Measurements from ENCODE around the gene RFX1. TPM values are rescaled to one million over a fixed set of nuclear protein-coding genes. Genes with fewer than 3 reads are reported as not detected.

The RFX1 gene
- total RNA-seq, 1 donor from 2014 or later, result 7.0 TPM

DNA sequence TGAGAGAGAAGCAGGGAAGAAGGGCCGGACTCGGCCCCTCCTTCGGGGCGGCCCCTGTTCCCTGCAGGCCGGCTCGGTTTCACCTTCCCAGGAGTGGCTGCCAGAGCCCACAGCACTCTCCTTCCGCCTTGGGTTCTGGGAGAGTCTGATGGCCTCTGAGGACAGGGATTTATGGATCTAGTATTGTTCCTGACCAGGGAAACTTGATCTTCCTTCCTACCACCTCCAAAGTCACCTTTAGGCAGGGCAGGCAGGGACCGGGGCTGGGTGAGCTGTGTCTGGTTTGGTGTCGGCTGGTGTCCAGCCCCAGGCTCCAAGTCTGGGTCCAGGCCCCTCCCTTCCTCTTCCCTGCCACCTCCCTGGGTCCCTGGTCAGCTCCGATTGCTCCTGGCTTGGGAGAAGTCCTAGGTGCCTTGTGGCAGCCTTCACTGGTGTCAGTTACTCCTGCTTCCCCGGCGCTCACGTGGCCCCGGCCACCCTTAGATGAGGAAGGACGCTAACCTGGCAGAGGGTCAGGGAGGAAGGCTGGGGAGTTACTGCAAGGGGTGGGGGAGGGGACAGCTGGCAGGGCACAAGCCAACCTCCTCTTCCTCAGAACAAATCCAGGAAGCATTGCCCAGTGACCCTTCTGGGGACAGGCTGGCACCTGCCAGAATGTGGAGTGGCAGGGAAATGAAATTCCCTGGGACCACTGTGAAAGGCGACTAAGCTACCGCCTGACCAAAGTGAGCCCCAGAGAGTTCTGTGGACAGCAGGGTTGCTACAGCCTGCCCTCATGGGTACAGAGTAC, 18.8 kb downstream of the RFX1 start:
- no peak for DNase-seq (ENCODE audit: low read depth)
- no peak overlapping the region for H3K4me3 ChIP-seq (ENCODE audit: low read depth, low read length)
- TF ChIP-seq, protein P1, sequence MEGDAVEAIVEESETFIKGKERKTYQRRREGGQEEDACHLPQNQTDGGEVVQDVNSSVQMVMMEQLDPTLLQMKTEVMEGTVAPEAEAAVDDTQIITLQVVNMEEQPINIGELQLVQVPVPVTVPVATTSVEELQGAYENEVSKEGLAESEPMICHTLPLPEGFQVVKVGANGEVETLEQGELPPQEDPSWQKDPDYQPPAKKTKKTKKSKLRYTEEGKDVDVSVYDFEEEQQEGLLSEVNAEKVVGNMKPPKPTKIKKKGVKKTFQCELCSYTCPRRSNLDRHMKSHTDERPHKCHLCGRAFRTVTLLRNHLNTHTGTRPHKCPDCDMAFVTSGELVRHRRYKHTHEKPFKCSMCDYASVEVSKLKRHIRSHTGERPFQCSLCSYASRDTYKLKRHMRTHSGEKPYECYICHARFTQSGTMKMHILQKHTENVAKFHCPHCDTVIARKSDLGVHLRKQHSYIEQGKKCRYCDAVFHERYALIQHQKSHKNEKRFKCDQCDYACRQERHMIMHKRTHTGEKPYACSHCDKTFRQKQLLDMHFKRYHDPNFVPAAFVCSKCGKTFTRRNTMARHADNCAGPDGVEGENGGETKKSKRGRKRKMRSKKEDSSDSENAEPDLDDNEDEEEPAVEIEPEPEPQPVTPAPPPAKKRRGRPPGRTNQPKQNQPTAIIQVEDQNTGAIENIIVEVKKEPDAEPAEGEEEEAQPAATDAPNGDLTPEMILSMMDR (IDR thresholded peaks at IDR 0.05; ENCODE audit: insufficient read depth, low read length, poor library complexity, severe bottlenecking), result no peak
- H3K36me3 ChIP-seq (ENCODE audit: control insufficient read depth, insufficient read depth, low read length), result peaks cover 1% of the 10 kb centered on the region
- no peaks in the 10 kb centered on the region for H3K27me3 ChIP-seq (ENCODE audit: control insufficient read depth, insufficient read depth, low read length)

DNA sequence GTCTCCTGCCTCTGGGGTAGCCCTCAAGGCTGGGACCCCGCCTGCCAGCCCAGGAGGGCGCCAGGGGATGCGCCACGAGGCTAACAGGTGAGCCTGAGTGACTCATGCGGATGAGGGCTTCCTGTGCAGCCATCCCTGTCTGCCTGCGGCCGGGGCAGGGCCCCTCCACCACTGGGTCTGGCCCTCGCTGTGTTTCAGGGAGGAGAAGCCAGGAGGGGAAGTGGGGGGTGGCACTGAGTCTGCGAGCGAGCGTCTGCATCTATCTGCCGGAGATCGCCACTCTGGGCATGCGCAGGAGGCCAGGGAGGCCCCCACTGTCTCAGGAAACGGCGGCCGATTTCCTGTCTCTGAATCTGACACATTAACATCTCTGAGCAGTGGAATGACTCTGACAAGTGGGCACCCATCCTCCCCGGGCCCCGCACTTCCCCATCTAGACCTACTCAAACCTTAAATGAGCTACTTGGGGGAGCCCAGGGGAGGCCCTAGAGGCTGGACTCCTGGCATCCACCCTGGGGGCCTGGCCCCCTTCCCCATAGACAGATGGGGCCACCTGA, 19.7 kb downstream of the RFX1 start:
- H3K4me3 ChIP-seq (ENCODE audit: low read depth, low read length), result no peak overlapping the region
- no peaks in the 10 kb centered on the region for H3K27me3 ChIP-seq (ENCODE audit: control insufficient read depth, insufficient read depth, low read length)
- peak; percentile 77 for DNase-seq (ENCODE audit: low read depth)
- H3K36me3 ChIP-seq (ENCODE audit: control insufficient read depth, insufficient read depth, low read length), result peaks cover 1% of the 10 kb centered on the region
- TF ChIP-seq, protein P1 (IDR thresholded peaks at IDR 0.05; ENCODE audit: insufficient read depth, low read length, poor library complexity, severe bottlenecking), result no peak

DNA sequence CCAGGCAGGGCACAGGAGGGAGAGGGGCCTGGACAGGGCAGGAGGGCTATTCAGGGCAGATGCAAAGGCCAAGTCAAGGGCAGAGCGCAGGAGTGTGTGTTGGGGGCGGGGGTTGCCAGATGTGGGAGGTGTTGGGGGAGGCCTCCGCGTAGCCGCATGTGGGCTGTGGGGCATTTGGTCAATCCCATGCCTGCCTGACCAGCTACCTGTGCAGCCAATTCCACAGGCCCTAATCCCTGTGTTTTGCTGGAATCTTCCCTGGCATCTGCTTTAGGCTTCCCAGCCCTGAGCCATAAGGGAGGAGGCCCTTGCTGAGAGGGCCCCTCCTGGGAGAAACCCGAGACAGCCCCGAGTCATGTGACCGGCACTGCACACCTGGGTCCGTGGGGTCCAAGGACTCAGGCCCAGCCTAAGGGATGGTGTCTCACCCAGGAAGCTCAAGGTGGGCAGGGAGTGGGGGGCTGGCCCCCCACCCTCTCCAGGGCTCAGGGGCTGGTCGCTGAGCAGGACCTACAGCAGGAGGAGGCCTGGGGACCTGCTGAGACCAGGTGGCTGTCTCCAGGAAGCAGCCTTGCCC, 20.3 kb downstream of the RFX1 start:
- H3K4me3 ChIP-seq (ENCODE audit: low read depth, low read length), result no peak overlapping the region
- DNase-seq (ENCODE audit: low read depth), result no peak
- H3K27me3 ChIP-seq (ENCODE audit: control insufficient read depth, insufficient read depth, low read length), result no peaks in the 10 kb centered on the region
- TF ChIP-seq, protein P1 (IDR thresholded peaks at IDR 0.05; ENCODE audit: insufficient read depth, low read length, poor library complexity, severe bottlenecking), result no peak
- peaks cover 1% of the 10 kb centered on the region for H3K36me3 ChIP-seq (ENCODE audit: control insufficient read depth, insufficient read depth, low read length)

DNA sequence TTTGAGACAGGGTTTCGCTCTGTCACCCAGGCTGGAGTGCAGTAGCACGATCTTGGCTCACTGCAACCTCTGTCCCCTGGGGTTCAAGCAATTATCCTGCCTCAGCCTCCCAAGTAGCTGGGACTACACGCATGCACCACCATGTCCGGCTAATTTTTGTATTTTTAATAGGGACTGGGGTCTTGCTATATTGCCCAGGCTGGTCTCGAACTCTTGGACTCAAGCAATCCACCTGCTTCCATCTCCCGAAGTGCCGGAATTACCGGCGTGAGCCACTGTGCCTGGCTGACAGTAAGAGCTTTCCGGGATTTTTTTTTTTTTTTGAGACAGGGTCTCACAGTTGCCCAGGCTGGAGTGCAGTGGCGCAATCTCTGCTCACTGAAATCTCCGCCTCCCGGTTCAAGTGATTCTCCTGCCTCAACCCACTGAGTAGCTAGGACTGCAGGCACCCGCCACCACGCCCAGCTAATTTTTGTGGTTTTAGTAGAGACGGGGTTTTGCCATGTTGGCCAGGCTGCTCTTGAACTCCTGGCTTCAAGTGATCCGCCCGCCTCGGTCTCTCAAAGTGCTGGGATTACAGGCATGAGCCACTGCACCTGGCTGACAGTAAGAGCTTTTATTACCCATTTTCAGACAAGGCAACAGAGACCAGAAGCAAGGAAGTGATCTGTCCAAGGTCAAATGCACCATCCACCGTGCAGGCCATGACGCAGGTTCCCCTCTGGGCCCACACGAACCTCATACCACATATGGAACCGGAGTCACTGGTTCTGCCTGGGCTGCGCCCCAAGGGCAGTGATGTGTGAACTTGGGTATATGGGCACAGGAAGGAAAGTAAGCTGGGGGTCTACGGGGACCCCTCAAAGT, 21.0 kb downstream of the RFX1 start:
- TF ChIP-seq, protein P1 (IDR thresholded peaks at IDR 0.05; ENCODE audit: insufficient read depth, low read length, poor library complexity, severe bottlenecking), result no peak
- Histone ChIP-seq H3K36me3 (ENCODE audit: control insufficient read depth, insufficient read depth, low read length) (peaks cover 1% of the 10 kb centered on the region), H3K4me3 (ENCODE audit: low read depth, low read length) (no peak overlapping the region), H3K27me3 (ENCODE audit: control insufficient read depth, insufficient read depth, low read length) (no peaks in the 10 kb centered on the region)
- no peak for DNase-seq (ENCODE audit: low read depth)

DNA sequence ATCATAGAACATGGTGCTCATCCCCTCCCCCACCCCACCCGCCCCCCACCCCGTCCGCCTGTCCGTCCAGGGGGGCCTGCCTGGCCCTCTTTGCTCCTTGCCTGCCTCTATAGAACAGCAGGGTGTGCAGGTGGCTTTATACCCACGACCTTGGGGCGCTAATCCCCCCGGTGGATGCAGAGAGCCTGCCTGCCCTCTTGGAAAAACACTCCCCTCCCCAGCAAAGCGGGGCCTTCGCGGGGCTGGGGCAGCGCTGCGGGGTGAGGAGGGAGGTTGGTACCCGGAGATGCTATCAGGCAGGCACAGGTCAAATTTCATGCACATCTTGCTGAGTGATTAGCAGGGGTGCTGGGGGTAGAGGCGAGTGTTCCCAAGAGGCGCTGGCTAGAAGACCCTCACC, 21.9 kb downstream of the RFX1 start:
- Histone ChIP-seq H3K36me3 (ENCODE audit: control insufficient read depth, insufficient read depth, low read length) (peaks cover 1% of the 10 kb centered on the region), H3K27me3 (ENCODE audit: control insufficient read depth, insufficient read depth, low read length) (no peaks in the 10 kb centered on the region), H3K4me3 (ENCODE audit: low read depth, low read length) (no peak overlapping the region)
- no peak for DNase-seq (ENCODE audit: low read depth)
- TF ChIP-seq, protein P1 (IDR thresholded peaks at IDR 0.05; ENCODE audit: insufficient read depth, low read length, poor library complexity, severe bottlenecking), result no peak

Data from kidney epithelial cell (primary cell).